IMR-90 (cell line): ENCODE results near the gene EPC1. TPM values are rescaled to one million over a fixed set of nuclear protein-coding genes. Genes with fewer than 3 reads are reported as not detected.
A peak's percentile ranks its signal among the peaks of the same experiment; 100 is the strongest.

Experiments
- ATAC-seq: fragments of 200-7000 bp; cut with Tn5 transposase; 2 replicates; pipeline ENCODE4 v1.9.1; 2020; ENCODE audit warnings: low read depth, mild to moderate bottlenecking, moderate library complexity
- BruUV-seq: library from RNA; stranded (reverse); fragments of 400-500 nt; replicated peaks from 2 replicates; lab custom pipeline; 2021; lab: Mats Ljungman, UMichigan
- CTCF ChIA-PET: fragments of 300-600 bp; formaldehyde crosslinking; extraction: SDS; loops from one replicate; lab custom pipeline; 2021; ENCODE audit warnings: antibody characterized with exemption; lab: Yijun Ruan, JAX
- POLR2A ChIA-PET: fragments of 300-600 bp; sonication (Branson Sonifier 250); formaldehyde crosslinking; loops from one replicate; lab custom pipeline; 2022; ENCODE audit warnings: antibody characterized with exemption; ENCODE audit not compliant: unreplicated experiment; lab: Charles Lee
- DNase-seq: peaks from one replicate; pipeline ENCODE4 v3.0.0; 2013
- H2AFZ ChIP-seq: replicated peaks from 2 replicates; pipeline ENCODE3; 2013; ENCODE audit warnings: low read length, mild to moderate bottlenecking; ENCODE audit not compliant: poor library complexity
- H2AK5ac ChIP-seq: 2 replicates; pipeline ENCODE4 v1.6.1; 2013; ENCODE audit warnings: low read depth, low read length, inconsistent platforms
- H2AK9ac ChIP-seq: replicated peaks from 2 replicates; pipeline ENCODE3; 2013; ENCODE audit warnings: mild to moderate bottlenecking, low read depth, low read length, moderate library complexity; ENCODE audit not compliant: poor library complexity
- H2BK120ac ChIP-seq: 2 replicates; pipeline ENCODE4 v1.6.1; 2013; ENCODE audit warnings: low read depth, low read length, inconsistent platforms
- H2BK15ac ChIP-seq: 3 replicates; pipeline ENCODE4 v1.6.1; 2013; ENCODE audit warnings: low read depth, low read length, inconsistent platforms
- H2BK20ac ChIP-seq: 2 replicates; pipeline ENCODE4 v1.6.1; 2013; ENCODE audit warnings: low read depth, mild to moderate bottlenecking, inconsistent platforms, low read length, moderate library complexity
- H2BK5ac ChIP-seq: 2 replicates; pipeline ENCODE4 v1.6.1; 2013; ENCODE audit warnings: mild to moderate bottlenecking, low read depth, low read length, inconsistent platforms; ENCODE audit not compliant: poor library complexity, severe bottlenecking
- H3K14ac ChIP-seq: replicated peaks from 2 replicates; pipeline ENCODE4 v1.6.1; 2013; ENCODE audit warnings: low read depth, low read length, inconsistent platforms
- H3K18ac ChIP-seq: 2 replicates; pipeline ENCODE4 v1.6.1; 2013; ENCODE audit warnings: low read depth, low read length, control low read depth
- H3K23ac ChIP-seq: 2 replicates; pipeline ENCODE4 v1.6.1; 2013; ENCODE audit warnings: low read depth, low read length, inconsistent platforms
- H3K27ac ChIP-seq: 2 replicates; pipeline ENCODE4 v1.5.1; 2013; ENCODE audit warnings: mild to moderate bottlenecking, control low read depth, low read length; ENCODE audit not compliant: insufficient read depth
- H3K27me3 ChIP-seq: 2 replicates; pipeline ENCODE4 v1.6.1; 2013; ENCODE audit warnings: low read length; ENCODE audit not compliant: control insufficient read depth, insufficient read depth
- H3K36me3 ChIP-seq: 2 replicates; pipeline ENCODE4 v1.6.1; 2013; ENCODE audit warnings: low read length, mixed read lengths; ENCODE audit not compliant: control insufficient read depth, insufficient read depth
- H3K4ac ChIP-seq: 2 replicates; pipeline ENCODE4 v1.6.1; 2013; ENCODE audit warnings: low read depth, low read length, inconsistent platforms
- H3K4me1 ChIP-seq: 2 replicates; pipeline ENCODE4 v1.6.1; 2013; ENCODE audit warnings: low read length, mixed read lengths; ENCODE audit not compliant: control insufficient read depth, insufficient read depth
- H3K4me2 ChIP-seq: 2 replicates; pipeline ENCODE4 v1.6.1; 2013; ENCODE audit warnings: low read depth, mild to moderate bottlenecking, control low read depth, low read length, moderate library complexity
- H3K4me3 ChIP-seq: 2 replicates; pipeline ENCODE4 v1.5.1; 2013; ENCODE audit warnings: low read depth, mild to moderate bottlenecking, control low read depth, low read length, moderate library complexity; ENCODE audit not compliant: insufficient read depth
- H3K56ac ChIP-seq: 2 replicates; pipeline ENCODE4 v1.6.1; 2013; ENCODE audit warnings: low read length, inconsistent platforms; ENCODE audit not compliant: insufficient read depth; ENCODE audit errors: extremely low read depth
- H3K79me1 ChIP-seq, 2 experiments: 2 replicates each; pipeline ENCODE4 v1.6.1; 2013; ENCODE audit warnings: low read length in 2 of 2, inconsistent platforms in 1 of 2, low read depth in 1 of 2
- H3K9ac ChIP-seq: 2 replicates; pipeline ENCODE4 v1.6.1; 2013; ENCODE audit warnings: low read depth, low read length, control low read depth
- H3K9me1 ChIP-seq: 2 replicates; pipeline ENCODE4 v1.6.1; 2013; ENCODE audit warnings: low read length, inconsistent platforms; ENCODE audit not compliant: insufficient read depth
- H3K9me3 ChIP-seq: 2 replicates; pipeline ENCODE4 v1.6.1; 2013; ENCODE audit warnings: low read length; ENCODE audit not compliant: control insufficient read depth, insufficient read depth
- H4K20me1 ChIP-seq: 2 replicates; pipeline ENCODE4 v1.6.1; 2013; ENCODE audit warnings: low read length, inconsistent platforms; ENCODE audit not compliant: insufficient read depth
- H4K5ac ChIP-seq: 2 replicates; pipeline ENCODE4 v1.6.1; 2013; ENCODE audit warnings: mild to moderate bottlenecking, low read depth, low read length, control low read depth
- H4K8ac ChIP-seq, 2 experiments: 2 replicates each; pipeline ENCODE4 v1.6.1; 2013; ENCODE audit warnings: low read depth in 2 of 2, low read length in 2 of 2, control low read depth in 1 of 2, inconsistent platforms in 1 of 2
- H4K91ac ChIP-seq: 2 replicates; pipeline ENCODE4 v1.6.1; 2013; ENCODE audit warnings: low read depth, low read length, inconsistent platforms; ENCODE audit not compliant: insufficient read depth
- CEBPB ChIP-seq: IDR thresholded peaks from 2 replicates; pipeline ENCODE4 v1.6.1; 2012; ENCODE audit warnings: low read depth, low read length, improper control_type of control experiment
- CHD1 ChIP-seq: IDR thresholded peaks from 2 replicates; pipeline ENCODE4 v1.6.1; 2012; ENCODE audit warnings: low read depth, low read length, improper control_type of control experiment
- RFX5 ChIP-seq: IDR thresholded peaks from 2 replicates; pipeline ENCODE4 v1.8.0; 2012; ENCODE audit warnings: low read depth, mild to moderate bottlenecking, low read length, moderate library complexity
- dilution Hi-C: fragments of 300-500 bp; cut with HindIII; formaldehyde crosslinking; loops from one replicate; pipeline ENCODE4 v1.14.3; 2018; ENCODE audit warnings: low sequenced_read_pairs; ENCODE audit not compliant: unreplicated experiment
- in situ Hi-C: fragments of 300-500 bp; cut with MboI; formaldehyde crosslinking; loops from 3 replicates; pipeline ENCODE4 v1.14.3; 2019; ENCODE audit warnings: low sequenced_read_pairs, inconsistent platforms, mixed read lengths
- intact Hi-C: fragments of 100-400 bp; cut with micrococcal nuclease; formaldehyde crosslinking; loops from 2 replicates; pipeline ENCODE4 v1.10.0; 2022
- polyA plus RNA-seq, 3 experiments: library from polyadenylated mRNA; depleted of rRNA; stranded (reverse); fragments of >200 nt; gene quantifications; 2 replicates each; pipeline ENCODE4 v1.2.3, GENCODE V29; 2012; ENCODE audit warnings: low replicate concordance in 1 of 3
- total RNA-seq: library from RNA; depleted of rRNA; stranded (reverse); fragments of >200 nt; gene quantifications from 2 replicates; pipeline ENCODE4 v1.2.3, GENCODE V29; 2012
- TF ChIP-seq, protein P1 (sequence below): fragments of 150-350 bp; IDR thresholded peaks from 2 replicates; pipeline ENCODE4 v1.6.1; 2016; ENCODE audit warnings: low read depth, mild to moderate bottlenecking, low read length, moderate library complexity, borderline replicate concordance
- TF ChIP-seq, protein P2 (sequence below): conservative IDR thresholded peaks from 2 replicates; pipeline ENCODE4 v1.5.1; 2012; ENCODE audit warnings: mild to moderate bottlenecking, low read depth, low read length, improper control_type of control experiment

Gene EPC1
- total and polyA plus RNA-seq, 2 of the 4 experiments (the other 2 are of a cell fraction), result 21.9 to 23.5 TPM

DNA sequence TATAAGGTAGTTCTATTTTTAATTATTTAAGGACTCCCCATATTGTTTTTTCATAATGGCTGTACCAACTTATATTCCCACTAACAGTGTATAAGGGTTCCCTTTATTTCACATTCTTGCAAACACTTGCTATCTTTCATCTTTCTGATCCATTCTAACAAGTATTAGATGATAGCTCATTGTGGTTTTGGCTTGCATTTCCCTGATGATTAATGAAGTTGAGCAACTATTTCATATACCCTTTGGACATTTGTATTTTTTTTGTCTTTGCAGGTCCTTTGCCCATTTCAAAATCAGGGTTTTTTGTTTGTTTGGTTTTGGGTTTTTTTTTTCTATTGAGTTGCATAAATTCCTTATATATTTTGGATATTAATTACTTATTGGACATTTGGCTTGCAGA, 107.2 kb downstream of the EPC1 start:
- DNase-seq, result peak; percentile 69

More for the DNA sequence above, 107.2 kb downstream of the EPC1 start:
- BruUV-seq, result no TSS peak
- Histone ChIP-seq H3K18ac (no peak overlapping the region), H3K27me3 (no peaks in the 10 kb centered on the region; the same call in 1 of the 2 replicates), H3K79me1 (no peaks in the 10 kb centered on the region), H2BK120ac (no peak overlapping the region), H3K4me2 (no peak overlapping the region), H3K4me3 (no peak overlapping the region), H2AK9ac (no peak overlapping the region), H3K9me3 (no peaks in the 10 kb centered on the region), H4K91ac (no peak overlapping the region), H2AFZ (no peak overlapping the region), H2BK5ac (no peak overlapping the region), H3K56ac (no peak overlapping the region), H3K4ac (no peak overlapping the region), H3K9me1 (0 out of 2 replicates have a peak, but pooled peaks cover 2% of the 10 kb centered on the region), H2BK20ac (no peak overlapping the region), H4K8ac (no peak overlapping the region), H3K9ac (no peak overlapping the region), H4K20me1 (no peaks in the 10 kb centered on the region), H3K36me3 (no peaks in the 10 kb centered on the region), H3K23ac (no peak overlapping the region), H3K14ac (no peak overlapping the region), H2AK5ac (no peak overlapping the region), H4K5ac (no peak overlapping the region), H3K4me1 (no peaks in the 10 kb centered on the region), H2BK15ac (no peak overlapping the region), H3K27ac (no peak overlapping the region)
- POLR2A ChIA-PET, result no interaction called here
- in situ Hi-C loops (no loop called here), dilution Hi-C loops (no loop called here), intact Hi-C loops (no loop called here)
- CTCF ChIA-PET, result no interaction called here
- TF ChIP-seq RFX5, result no peak
- TF ChIP-seq CEBPB, result peak; percentile 90
- no peak for TF ChIP-seq CHD1
- TF ChIP-seq, protein P1, sequence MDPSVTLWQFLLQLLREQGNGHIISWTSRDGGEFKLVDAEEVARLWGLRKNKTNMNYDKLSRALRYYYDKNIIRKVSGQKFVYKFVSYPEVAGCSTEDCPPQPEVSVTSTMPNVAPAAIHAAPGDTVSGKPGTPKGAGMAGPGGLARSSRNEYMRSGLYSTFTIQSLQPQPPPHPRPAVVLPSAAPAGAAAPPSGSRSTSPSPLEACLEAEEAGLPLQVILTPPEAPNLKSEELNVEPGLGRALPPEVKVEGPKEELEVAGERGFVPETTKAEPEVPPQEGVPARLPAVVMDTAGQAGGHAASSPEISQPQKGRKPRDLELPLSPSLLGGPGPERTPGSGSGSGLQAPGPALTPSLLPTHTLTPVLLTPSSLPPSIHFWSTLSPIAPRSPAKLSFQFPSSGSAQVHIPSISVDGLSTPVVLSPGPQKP, result no peak
- TF ChIP-seq, protein P2, sequence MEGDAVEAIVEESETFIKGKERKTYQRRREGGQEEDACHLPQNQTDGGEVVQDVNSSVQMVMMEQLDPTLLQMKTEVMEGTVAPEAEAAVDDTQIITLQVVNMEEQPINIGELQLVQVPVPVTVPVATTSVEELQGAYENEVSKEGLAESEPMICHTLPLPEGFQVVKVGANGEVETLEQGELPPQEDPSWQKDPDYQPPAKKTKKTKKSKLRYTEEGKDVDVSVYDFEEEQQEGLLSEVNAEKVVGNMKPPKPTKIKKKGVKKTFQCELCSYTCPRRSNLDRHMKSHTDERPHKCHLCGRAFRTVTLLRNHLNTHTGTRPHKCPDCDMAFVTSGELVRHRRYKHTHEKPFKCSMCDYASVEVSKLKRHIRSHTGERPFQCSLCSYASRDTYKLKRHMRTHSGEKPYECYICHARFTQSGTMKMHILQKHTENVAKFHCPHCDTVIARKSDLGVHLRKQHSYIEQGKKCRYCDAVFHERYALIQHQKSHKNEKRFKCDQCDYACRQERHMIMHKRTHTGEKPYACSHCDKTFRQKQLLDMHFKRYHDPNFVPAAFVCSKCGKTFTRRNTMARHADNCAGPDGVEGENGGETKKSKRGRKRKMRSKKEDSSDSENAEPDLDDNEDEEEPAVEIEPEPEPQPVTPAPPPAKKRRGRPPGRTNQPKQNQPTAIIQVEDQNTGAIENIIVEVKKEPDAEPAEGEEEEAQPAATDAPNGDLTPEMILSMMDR, result no peak
- no peak; the same call in 1 of the 2 replicates for ATAC-seq
